Measurements from ENCODE around the gene PNMA5.

The PNMA5 gene

DNA sequence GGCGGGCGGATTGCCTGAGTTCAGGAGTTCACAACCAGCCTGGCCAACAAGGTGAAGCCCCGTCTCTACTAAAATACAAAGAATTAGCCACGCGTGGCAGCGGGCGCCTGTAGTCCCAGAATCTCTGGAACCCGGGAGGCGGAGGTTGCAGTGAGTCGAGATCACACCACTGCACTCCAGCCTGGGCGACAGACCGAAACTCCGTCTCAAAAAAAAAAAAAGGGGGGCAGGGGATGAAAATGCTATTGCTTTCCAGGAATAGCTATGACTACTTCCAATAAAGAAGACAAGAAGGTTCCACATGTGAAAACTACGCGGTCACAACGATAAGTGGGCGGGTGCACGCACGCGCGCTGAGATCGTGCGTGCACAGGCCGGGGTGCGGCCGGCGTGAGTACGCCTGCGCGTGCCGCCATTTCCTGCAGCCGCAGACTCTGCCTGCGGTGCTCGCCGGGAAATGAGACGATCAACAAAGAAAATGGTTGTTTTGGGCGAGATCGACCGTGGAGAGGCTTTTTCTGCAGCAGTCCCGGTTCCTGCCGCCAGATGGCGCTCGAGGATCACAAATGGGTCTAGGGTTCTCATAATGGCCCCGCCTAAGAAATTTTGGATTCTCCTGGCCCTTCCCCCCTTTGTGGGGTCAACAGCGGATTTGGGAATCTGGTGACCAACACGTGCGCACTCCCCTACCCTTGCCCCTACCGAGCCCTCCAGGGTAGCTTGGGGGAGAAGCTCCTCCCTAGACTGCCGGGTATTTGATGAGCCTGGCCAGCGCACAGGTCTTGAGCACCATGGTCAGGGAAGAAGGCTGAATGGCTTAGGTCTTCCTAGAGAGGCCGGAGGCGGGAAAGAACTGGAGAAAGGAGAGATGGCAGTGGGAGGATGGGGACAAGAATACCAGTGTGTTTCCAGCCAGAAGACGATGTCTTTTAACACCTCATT is 35.1 kb downstream of the PNMA5 start:
- DNase-seq (ENCODE audit: low read depth in 2 of 2, low spot score in 1 of 2), result peak; percentile 81 to 91

DNA sequence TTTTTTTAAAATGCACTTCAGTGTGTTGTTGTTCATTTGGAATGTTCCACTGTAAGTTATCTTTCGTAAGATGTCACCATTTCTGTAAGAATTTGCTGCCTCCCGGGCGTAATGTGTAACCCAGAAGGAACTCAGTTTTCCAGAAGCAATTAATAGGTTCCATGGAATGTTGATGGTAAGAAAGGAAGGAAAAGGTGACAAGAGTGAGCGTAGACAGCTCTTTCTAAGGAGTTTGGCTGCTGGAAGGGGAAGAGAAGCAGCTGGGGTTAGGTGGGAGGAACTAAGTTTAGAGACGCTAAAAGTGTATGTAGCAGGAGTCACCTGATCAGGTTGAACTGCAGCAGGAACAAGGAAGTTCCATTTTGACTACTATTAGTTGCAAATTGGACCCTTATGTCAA is 35.9 kb downstream of the PNMA5 start:
- DNase-seq (ENCODE audit: low read depth in 2 of 2, low spot score in 1 of 2), result no peak

DNA sequence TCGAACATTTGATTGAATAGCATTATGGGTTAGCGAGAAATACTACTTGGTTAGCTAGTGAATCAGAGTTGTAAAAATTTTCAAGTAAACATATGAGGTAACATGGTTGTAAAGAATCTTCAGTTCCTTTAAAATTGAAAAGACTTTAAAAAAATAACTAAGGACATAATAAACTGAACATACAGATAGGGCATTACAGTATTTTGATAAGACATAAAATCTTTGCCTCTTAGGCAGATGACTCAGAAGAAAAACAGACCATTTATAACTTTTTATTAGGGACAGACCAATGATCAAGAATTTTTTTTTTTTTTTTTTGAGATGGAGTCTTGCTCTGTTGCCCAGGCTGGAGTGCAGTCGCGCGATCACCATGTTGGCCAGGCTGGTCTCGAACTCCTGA is 43.1 kb downstream of the PNMA5 start:
- DNase-seq (ENCODE audit: low read depth in 2 of 2, low spot score in 1 of 2), result no peak

DNA sequence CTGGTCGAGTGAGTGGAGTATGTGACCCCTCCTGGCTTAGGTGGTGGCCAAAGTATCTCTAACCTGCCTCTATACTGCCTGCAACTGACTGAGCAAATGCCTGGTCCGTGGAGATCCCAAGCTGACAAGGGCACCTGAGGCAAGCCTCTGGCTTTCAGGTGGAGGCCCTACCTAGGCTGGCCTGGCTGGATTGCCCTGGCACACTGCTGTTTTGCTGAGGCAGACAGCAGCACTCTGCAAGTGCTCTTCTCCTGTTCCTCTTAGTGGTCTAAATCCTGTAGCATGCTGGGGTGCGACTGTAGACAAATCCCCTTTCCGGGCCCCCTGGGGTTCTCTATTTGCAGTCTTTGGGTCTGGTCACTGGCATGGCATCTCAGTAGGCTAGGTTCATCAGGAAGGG is 44.8 kb downstream of the PNMA5 start:
- no peak for DNase-seq (ENCODE audit: low read depth in 2 of 2, low spot score in 1 of 2)

DNA sequence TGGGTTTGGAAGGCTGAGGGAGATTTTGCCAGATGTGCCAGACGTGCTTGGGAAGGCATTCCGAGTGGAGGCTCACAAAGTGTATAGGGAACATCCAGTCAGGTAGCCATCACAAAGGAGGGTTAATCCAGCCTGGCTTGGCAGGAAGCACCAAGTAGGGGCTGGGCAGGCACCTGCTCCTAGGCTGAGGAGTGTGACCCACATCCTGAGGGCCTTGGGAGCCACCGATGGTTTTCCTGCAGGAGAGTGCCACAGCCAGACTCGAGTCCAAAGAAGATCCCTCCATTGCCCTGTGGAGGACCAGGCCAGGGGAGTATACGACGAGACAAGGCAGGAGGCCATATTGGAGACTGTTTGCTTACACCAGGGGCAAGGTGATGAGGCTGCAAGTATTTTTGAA is 47.2 kb downstream of the PNMA5 start:
- no peak for DNase-seq (ENCODE audit: low read depth in 2 of 2, low spot score in 1 of 2)

DNA sequence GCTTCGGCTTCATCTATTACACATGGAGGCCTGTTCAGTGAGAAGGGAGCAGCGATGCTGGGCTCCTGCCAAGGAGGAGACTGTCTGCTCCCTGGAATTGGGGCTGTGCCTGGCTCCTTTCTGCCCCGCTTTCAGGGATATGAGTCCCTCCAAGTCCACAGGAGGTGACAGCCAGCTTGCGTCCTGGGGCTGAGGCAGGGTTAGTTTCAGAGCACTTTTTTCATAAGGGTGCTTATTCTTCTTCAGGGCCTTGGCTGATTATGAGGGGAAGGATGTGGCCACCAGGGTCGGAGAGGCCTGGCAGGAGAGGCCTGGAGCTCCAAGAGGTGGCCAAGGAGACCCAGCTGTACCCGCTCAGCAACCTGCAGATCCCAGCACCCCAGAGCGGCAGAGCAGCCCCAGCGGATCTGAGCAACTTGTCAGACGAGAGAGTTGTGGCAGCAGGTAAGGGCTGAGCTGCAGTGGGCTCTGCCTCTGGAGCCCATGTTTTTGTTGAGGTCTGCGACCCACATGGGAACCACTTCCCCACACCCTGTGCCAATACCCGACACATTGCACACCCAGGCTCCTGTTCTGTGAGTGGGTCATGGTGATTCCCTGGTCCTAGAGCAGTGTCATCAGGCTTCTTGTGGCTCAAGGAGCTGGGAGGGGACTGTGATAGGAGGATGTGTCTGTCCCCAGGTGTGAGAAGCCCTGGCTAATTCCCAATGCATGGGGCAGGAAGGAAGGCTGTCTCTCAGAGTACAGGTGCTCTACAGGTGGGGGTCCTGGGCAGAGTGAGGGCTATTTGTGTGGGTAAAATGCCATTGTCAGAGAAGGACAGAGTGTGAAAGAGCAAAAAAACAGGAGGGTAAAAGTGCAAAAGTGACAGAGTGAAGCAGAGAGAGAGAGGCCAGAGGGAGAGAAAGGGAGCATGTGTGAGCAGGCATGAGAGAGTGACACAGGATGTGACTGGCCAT is 48.6 kb downstream of the PNMA5 start:
- no peak for DNase-seq (ENCODE audit: low read depth in 2 of 2, low spot score in 1 of 2)

DNA sequence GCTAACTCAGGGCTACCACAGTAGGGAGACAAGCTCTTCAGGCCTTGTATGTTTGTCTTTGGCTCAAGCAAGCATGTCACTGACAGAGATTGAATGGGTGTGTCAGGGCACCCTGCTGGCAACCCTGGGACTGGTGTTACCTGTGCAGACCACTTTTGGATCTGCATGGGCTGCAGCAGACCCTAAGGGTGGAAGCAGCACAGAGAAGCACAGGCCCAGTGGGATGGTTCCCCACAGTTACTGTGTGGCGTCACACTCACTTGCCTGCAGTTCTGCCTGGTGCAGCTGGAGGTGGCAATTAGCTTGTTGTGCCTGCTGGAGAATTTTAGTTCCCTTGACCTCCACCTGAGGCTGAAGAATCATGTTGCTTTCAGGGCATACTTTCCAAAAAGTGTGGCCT is 50.1 kb downstream of the PNMA5 start:
- DNase-seq (ENCODE audit: low read depth in 2 of 2, low spot score in 1 of 2), result no peak

DNA sequence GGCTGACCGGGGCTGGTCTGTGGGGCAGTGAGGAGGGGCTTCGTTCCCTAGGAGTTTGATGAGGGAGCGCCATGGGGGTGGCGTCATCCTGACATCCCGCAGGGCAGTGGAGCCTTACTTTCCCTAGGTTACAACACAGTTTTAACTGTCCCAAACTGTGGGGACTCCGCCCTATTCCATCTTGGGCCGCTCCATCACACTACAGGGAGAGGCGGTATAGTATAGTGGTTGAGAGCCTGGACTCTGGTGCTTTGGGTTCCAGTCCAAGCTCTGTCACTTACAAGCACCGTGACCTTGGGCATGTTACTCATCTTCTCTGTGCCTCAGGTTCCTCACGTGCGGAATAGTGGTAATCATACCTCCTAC is 51.9 kb downstream of the PNMA5 start:
- no peak for DNase-seq (ENCODE audit: low read depth in 2 of 2, low spot score in 1 of 2)

DNA sequence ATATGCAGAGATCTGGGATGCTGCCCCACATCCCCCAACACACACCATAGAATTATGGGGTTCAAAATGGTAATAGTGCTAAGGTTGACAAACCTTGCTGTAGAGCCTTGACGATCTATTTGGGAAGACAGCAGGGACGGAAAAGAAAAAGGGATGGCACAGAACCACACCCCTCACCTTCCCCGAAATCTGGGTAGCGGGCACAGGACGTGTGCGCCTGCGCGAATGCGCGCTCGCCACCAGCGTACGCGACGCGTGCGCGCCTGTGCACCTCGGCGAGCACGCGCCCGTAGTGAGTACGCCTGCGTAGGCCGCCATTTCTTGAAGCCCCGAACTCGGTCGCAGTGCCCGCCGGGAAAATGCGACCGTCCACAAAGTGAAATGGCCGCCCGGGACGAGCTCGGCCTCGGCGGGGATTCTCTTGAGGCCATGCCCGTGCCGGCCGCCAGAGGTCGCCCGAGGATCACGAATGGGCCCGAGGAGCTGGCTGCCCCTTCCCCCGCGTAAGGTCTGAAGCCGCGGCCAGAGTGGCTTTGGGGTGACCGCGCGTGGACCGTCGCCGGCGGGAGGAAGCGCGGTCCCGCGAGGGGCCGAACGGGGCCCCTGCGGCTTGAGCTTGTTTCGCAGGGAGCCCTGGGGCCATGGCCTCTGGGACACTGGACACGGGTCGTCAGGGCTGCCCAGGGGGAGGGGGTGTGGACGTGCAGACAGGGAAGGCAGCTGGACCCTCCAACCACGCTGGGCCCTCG is 52.4 kb downstream of the PNMA5 start:
- peak; percentile 68 to 77 for DNase-seq (ENCODE audit: low read depth in 2 of 2, low spot score in 1 of 2)
